ENCODE data around the gene CDHR1. TPM values are rescaled to one million over a fixed set of nuclear protein-coding genes. Genes with fewer than 3 reads are reported as not detected.

The CDHR1 gene
- total RNA-seq, 1 experiment from 2014 or later = not detected

DNA sequence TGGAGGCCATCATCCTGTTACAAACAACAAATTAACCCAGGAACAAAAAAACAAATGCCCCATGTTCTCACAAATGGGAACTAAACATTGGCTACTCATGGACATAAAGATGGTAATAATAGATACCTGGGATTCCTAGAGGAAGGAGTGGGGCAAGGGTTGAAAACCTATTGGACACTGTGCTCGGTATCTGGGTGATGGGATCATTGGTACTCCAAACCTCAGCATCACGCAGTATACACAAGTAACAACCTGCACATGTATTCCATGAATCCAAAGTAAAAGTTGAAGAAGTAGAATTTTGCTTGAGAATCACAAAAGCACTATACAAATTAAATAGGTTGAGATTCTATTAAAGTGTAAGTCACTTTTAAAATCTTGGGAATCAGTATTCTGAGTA, 38.3 kb upstream of the CDHR1 start:
- H3K9me3 ChIP-seq (ENCODE audit: insufficient read depth, low read depth) = no peaks in the 10 kb centered on the region
- H3K27me3 ChIP-seq (ENCODE audit: insufficient read depth, low read depth) = no peaks in the 10 kb centered on the region
- no peaks in the 10 kb centered on the region for H3K79me2 ChIP-seq (ENCODE audit: low read depth)
- no peak overlapping the region for H3K4me3 ChIP-seq
- TF ChIP-seq, protein P1, sequence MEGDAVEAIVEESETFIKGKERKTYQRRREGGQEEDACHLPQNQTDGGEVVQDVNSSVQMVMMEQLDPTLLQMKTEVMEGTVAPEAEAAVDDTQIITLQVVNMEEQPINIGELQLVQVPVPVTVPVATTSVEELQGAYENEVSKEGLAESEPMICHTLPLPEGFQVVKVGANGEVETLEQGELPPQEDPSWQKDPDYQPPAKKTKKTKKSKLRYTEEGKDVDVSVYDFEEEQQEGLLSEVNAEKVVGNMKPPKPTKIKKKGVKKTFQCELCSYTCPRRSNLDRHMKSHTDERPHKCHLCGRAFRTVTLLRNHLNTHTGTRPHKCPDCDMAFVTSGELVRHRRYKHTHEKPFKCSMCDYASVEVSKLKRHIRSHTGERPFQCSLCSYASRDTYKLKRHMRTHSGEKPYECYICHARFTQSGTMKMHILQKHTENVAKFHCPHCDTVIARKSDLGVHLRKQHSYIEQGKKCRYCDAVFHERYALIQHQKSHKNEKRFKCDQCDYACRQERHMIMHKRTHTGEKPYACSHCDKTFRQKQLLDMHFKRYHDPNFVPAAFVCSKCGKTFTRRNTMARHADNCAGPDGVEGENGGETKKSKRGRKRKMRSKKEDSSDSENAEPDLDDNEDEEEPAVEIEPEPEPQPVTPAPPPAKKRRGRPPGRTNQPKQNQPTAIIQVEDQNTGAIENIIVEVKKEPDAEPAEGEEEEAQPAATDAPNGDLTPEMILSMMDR (conservative IDR thresholded peaks at IDR 0.05) = no peak
- TF ChIP-seq EZH2 (IDR thresholded peaks at IDR 0.05; ENCODE audit: low read depth) = no peak
- H3K27ac ChIP-seq = no peak overlapping the region
- POLR2A ChIA-PET (ENCODE audit: unreplicated experiment) = no interaction called here
- peaks cover 31% of the 10 kb centered on the region for H3K36me3 ChIP-seq (ENCODE audit: low read depth)
- CTCF ChIA-PET = no interaction called here
- no peaks in the 10 kb centered on the region for H3K4me1 ChIP-seq (replicated peaks; ENCODE audit: insufficient read depth)
- peaks cover 23% of the 10 kb centered on the region for H4K20me1 ChIP-seq (ENCODE audit: insufficient read depth)
- peaks cover 22% of the 10 kb centered on the region for H3F3A ChIP-seq (ENCODE audit: insufficient read depth, low read depth)
- no peak overlapping the region for H2AFZ ChIP-seq
- no peak for DNase-seq
- BruUV-seq (replicated peaks) = no TSS peak
- H3K9me2 ChIP-seq (ENCODE audit: insufficient read depth) = no peaks in the 10 kb centered on the region
- intact Hi-C loops (cut with micrococcal nuclease; ENCODE audit: unreplicated experiment) = no loop called here
- no peak overlapping the region for H3K4me2 ChIP-seq

DNA sequence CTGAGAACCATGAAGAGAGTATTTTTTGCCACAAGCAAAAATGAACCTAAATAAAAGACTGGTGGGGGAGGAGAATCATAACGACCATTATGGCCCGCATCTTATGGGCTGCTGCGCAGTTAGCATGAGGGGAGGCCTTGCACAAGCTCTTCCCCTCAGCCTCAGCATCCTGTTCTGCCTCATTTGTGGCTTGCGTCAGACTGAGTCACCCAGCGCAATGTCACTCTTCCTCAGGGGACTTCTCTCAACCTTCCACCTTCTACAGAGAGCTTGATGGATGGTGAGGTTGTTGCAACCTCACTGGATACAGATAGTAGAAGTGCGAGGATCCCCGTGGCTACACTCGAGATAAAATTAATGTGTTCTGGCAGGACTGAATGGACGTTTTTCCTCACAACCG, 37.6 kb upstream of the CDHR1 start:
- no TSS peak for BruUV-seq (replicated peaks)
- DNase-seq = no peak
- H3K36me3 ChIP-seq (ENCODE audit: low read depth) = peaks cover 24% of the 10 kb centered on the region
- no peaks in the 10 kb centered on the region for H3K9me2 ChIP-seq (ENCODE audit: insufficient read depth)
- no peaks in the 10 kb centered on the region for H3K4me1 ChIP-seq (replicated peaks; ENCODE audit: insufficient read depth)
- intact Hi-C loops (cut with micrococcal nuclease; ENCODE audit: unreplicated experiment) = no loop called here
- TF ChIP-seq, protein P1 (conservative IDR thresholded peaks at IDR 0.05) = no peak
- no peak for TF ChIP-seq EZH2 (IDR thresholded peaks at IDR 0.05; ENCODE audit: low read depth)
- H3K27ac ChIP-seq = no peak overlapping the region
- H4K20me1 ChIP-seq (ENCODE audit: insufficient read depth) = peaks cover 17% of the 10 kb centered on the region
- peaks cover 5% of the 10 kb centered on the region; the same call in 1 of the 2 replicates for H3K27me3 ChIP-seq (ENCODE audit: insufficient read depth, low read depth)
- no peaks in the 10 kb centered on the region for H3K79me2 ChIP-seq (ENCODE audit: low read depth)
- H2AFZ ChIP-seq = no peak overlapping the region
- no peak overlapping the region for H3K4me3 ChIP-seq
- no peaks in the 10 kb centered on the region for H3K9me3 ChIP-seq (ENCODE audit: insufficient read depth, low read depth)
- CTCF ChIA-PET = no interaction called here
- H3F3A ChIP-seq (ENCODE audit: insufficient read depth, low read depth) = peaks cover 20% of the 10 kb centered on the region
- POLR2A ChIA-PET (ENCODE audit: unreplicated experiment) = no interaction called here
- no peak overlapping the region for H3K4me2 ChIP-seq

DNA sequence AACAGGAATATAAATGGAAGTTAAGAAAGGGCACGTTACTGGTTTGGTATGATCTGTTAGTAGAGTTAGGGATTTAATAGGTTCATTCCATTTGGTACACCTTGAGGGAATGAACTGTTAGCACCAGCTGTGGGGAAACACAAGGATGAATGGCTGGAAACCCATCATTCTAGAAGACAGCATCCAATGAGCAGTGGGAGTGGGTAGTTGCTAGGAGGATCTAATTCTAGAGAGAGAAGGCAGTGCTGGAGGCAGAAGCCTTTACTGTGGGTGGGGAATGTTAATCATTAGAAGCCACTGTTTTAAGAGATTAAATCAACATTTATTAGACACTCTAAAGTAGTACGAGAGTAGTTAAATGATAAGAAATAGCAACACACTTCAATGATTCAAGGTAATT, 36.3 kb upstream of the CDHR1 start:
- peaks cover 12% of the 10 kb centered on the region; the same call in 1 of the 2 replicates for H3F3A ChIP-seq (ENCODE audit: insufficient read depth, low read depth)
- H3K9me3 ChIP-seq (ENCODE audit: insufficient read depth, low read depth) = no peaks in the 10 kb centered on the region
- CTCF ChIA-PET = no interaction called here
- no TSS peak for BruUV-seq (replicated peaks)
- peaks cover 8% of the 10 kb centered on the region for H4K20me1 ChIP-seq (ENCODE audit: insufficient read depth)
- intact Hi-C loops (cut with micrococcal nuclease; ENCODE audit: unreplicated experiment) = no loop called here
- no peak overlapping the region for H3K4me2 ChIP-seq
- no peak overlapping the region for H3K4me3 ChIP-seq
- peaks cover 11% of the 10 kb centered on the region; the same call in 1 of the 2 replicates for H3K36me3 ChIP-seq (ENCODE audit: low read depth)
- no peak for DNase-seq
- no peak overlapping the region for H3K27ac ChIP-seq
- H2AFZ ChIP-seq = no peak overlapping the region
- peaks cover 17% of the 10 kb centered on the region; the same call in 1 of the 2 replicates for H3K27me3 ChIP-seq (ENCODE audit: insufficient read depth, low read depth)
- H3K9me2 ChIP-seq (ENCODE audit: insufficient read depth) = no peaks in the 10 kb centered on the region
- TF ChIP-seq EZH2 (IDR thresholded peaks at IDR 0.05; ENCODE audit: low read depth) = no peak
- TF ChIP-seq, protein P1 (conservative IDR thresholded peaks at IDR 0.05) = no peak
- POLR2A ChIA-PET (ENCODE audit: unreplicated experiment) = no interaction called here
- no peaks in the 10 kb centered on the region for H3K79me2 ChIP-seq (ENCODE audit: low read depth)
- no peaks in the 10 kb centered on the region for H3K4me1 ChIP-seq (replicated peaks; ENCODE audit: insufficient read depth)

All from PC-9 (cell line).